Stimulated activated CD8-positive, alpha-beta memory T cell treated with anti-CD3 and anti-CD28 coated beads, Interleukin-15, amount 100 ng/mL, for 1 hour (primary cell): ENCODE measurements around the gene NAA11.

Experiments used
- DNase-seq: peaks from one replicate; pipeline ENCODE4 v3.0.0-alpha.2; 2020; ENCODE audit warnings: low read depth

NAA11 gene

GRCh38 chr4:79325864-79326328, at the start of gene NAA11:
Gene NAA11 (minus strand): TSS chr4:79326061. CDS start chr4:79325877, 184 bp downstream.
- DNase-seq, result no peak

- DNase-seq, result no peak
These were observed 44.2 kb upstream of the NAA11 start for GRCh38 chr4:79370026-79370425.

- no peak for DNase-seq
These were observed 41.2 kb upstream of the NAA11 start for GRCh38 chr4:79367096-79367495.

- DNase-seq, result no peak
These were observed 40.6 kb upstream of the NAA11 start for GRCh38 chr4:79366422-79366821.

- no peak for DNase-seq
These were observed 38.2 kb upstream of the NAA11 start for GRCh38 chr4:79364061-79364460.

GRCh38 chr4:79362626-79363025, 36.8 kb upstream of the NAA11 start:
- DNase-seq, result no peak

- DNase-seq, result no peak
These were observed 34.1 kb upstream of the NAA11 start for GRCh38 chr4:79360006-79360405.

- no peak for DNase-seq
These were observed 32.6 kb upstream of the NAA11 start for GRCh38 chr4:79358438-79358837.

GRCh38 chr4:79357365-79357764, 31.5 kb upstream of the NAA11 start:
- DNase-seq, result no peak

- DNase-seq, result no peak
These were observed 27.2 kb upstream of the NAA11 start for GRCh38 chr4:79353075-79353474.

GRCh38 chr4:79348405-79348804, 22.5 kb upstream of the NAA11 start:
- no peak for DNase-seq

- DNase-seq, result no peak
These were observed 16.2 kb upstream of the NAA11 start for GRCh38 chr4:79341893-79342653.

GRCh38 chr4:79340568-79340967, 14.7 kb upstream of the NAA11 start:
- DNase-seq, result no peak

GRCh38 chr4:79338148-79338547, 12.3 kb upstream of the NAA11 start:
- DNase-seq, result no peak

GRCh38 chr4:79334783-79335182, 8.9 kb upstream of the NAA11 start:
- DNase-seq, result no peak

- DNase-seq, result no peak
These were observed 8.5 kb upstream of the NAA11 start for GRCh38 chr4:79334341-79334740.

- DNase-seq, result no peak
These were observed 5.4 kb upstream of the NAA11 start for GRCh38 chr4:79331126-79331876.

GRCh38 chr4:79330720-79331119, 4.9 kb upstream of the NAA11 start:
- no peak for DNase-seq

- no peak for DNase-seq
These were observed 425 bp downstream of the NAA11 start for GRCh38 chr4:79325436-79325835.

- no peak for DNase-seq
These were observed 5.9 kb downstream of the NAA11 start for GRCh38 chr4:79319975-79320374.

GRCh38 chr4:79317711-79318110, 8.2 kb downstream of the NAA11 start:
- no peak for DNase-seq

- DNase-seq, result no peak
These were observed 10.0 kb downstream of the NAA11 start for GRCh38 chr4:79315891-79316290.

GRCh38 chr4:79311279-79311678, 14.6 kb downstream of the NAA11 start:
- DNase-seq, result no peak
